ENCODE measurements around the gene ADAMTSL1.

Gene ADAMTSL1

GRCh38 chr9:18941060-18941740, 467.2 kb downstream of the ADAMTSL1 start:
- no peak for DNase-seq (ENCODE audit: low read depth)

GRCh38 chr9:18942801-18943200, 468.8 kb downstream of the ADAMTSL1 start:
- no peak for DNase-seq (ENCODE audit: low read depth)

DNA sequence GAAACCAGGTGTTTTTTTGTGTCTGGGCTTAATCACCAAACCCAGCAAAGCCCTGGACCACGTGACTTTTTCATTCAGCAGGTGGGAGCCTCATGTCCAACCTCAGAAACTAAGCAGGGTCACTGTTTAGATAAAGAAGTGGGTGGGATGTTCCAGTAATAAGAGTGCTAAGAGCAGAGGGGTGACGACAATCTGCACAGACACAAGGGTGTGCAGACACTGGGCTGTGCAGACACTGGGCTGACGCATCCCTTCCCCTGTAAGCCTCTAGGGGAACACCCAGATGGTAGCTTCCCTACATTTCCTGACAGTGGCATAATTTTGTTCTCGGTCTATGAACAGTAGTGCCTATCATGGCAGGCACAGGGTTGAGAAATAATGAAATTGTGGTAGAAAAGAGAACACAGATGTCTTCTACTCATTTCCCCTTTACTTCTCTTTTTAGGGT, 474.0 kb downstream of the ADAMTSL1 start:
- no peak for DNase-seq (ENCODE audit: low read depth)

DNA sequence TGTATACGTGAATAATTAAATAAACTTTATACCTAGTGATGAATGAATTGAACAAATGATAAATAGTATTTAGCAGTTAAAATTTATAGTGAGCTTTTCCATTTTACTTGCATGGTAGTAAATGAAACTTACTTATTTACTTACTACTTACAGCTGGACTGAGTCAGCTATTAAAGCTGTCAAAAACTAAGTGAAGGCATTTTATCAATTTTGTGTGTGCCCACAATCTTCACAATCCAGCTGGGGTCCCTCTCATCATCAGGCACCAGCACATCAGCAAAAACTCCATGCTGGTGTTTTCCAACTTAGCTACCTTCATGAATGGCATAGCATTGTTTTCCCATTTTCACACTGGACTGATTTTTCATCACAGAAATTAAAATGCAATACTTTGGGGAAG, 478.0 kb downstream of the ADAMTSL1 start:
- no peak for DNase-seq (ENCODE audit: low read depth)

DNA sequence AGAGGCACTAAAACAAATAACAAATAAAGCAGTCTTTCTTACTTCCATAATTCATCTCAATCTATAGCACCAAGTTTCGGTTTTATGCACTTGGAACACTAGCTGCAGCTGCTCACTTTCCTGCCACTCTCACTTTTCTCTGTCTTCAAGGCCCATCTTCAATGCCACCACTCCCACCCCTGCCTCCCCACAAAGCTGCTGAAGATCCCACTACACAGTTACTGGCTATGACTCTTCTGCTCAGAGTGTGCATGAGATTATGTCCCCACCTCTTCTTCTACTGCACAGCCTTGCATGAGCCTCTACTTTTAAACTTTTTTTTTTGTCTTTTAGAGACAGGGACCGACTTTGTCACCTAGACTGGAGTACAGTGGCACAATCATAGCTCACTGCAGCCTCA, 481.7 kb downstream of the ADAMTSL1 start:
- DNase-seq (ENCODE audit: low read depth) = no peak
